Liver (tissue), 9 donors: ENCODE data around the gene ZBTB6. TPM values are rescaled to one million over a fixed set of nuclear protein-coding genes. Genes with fewer than 3 reads are reported as not detected.
"Not testable (repeated sequence)": the region's sequence is repeated elsewhere in the genome, so short reads cannot be mapped to it uniquely, and the experiment has no call there.

Experiments
- DNase-seq: peaks from one replicate; pipeline ENCODE4 v3.0.0-alpha.2; 2017; ENCODE audit warnings: low spot score
- H3K27ac ChIP-seq, 2 donors: one replicate each; pipeline ENCODE4 v1.7.0; 2013; ENCODE audit warnings: inconsistent platforms in 2 of 2, low read length in 2 of 2, control low read depth in 1 of 2, low read depth in 1 of 2, mild to moderate bottlenecking in 1 of 2
- H3K27me3 ChIP-seq, 4 donors: one replicate each; pipeline versions ENCODE4 v1.6.1 to v1.7.0; 2013; ENCODE audit warnings: low read length in 3 of 4, inconsistent platforms in 1 of 4, mild to moderate bottlenecking in 1 of 4, moderate library complexity in 1 of 4; ENCODE audit not compliant: control insufficient read depth in 4 of 4, insufficient read depth in 4 of 4
- H3K36me3 ChIP-seq, 4 donors: one replicate each; pipeline versions ENCODE4 v1.6.1 to v1.7.0; 2013; ENCODE audit warnings: low read length in 3 of 4, mild to moderate bottlenecking in 3 of 4, low read depth in 1 of 4, moderate library complexity in 1 of 4; ENCODE audit not compliant: control insufficient read depth in 4 of 4, insufficient read depth in 3 of 4
- H3K4me1 ChIP-seq, 4 donors: one replicate each; pipeline versions ENCODE4 v1.6.1 to v1.7.0; 2013; ENCODE audit warnings: low read length in 3 of 4, mild to moderate bottlenecking in 3 of 4, moderate library complexity in 1 of 4; ENCODE audit not compliant: control insufficient read depth in 4 of 4, insufficient read depth in 4 of 4
- H3K4me3 ChIP-seq, 3 donors: one replicate each; pipeline versions ENCODE4 v1.6.1 to v1.7.0; 2013; ENCODE audit warnings: low read length in 3 of 3, control low read depth in 1 of 3, low read depth in 1 of 3, mild to moderate bottlenecking in 1 of 3
- H3K9ac ChIP-seq, 2 donors: one replicate each; pipeline ENCODE4 v1.7.0; 2013; ENCODE audit warnings: low read length in 2 of 2, mild to moderate bottlenecking in 2 of 2, moderate library complexity in 2 of 2, control low read depth in 1 of 2, low read depth in 1 of 2
- H3K9me3 ChIP-seq, 4 donors: one replicate each; pipeline versions ENCODE4 v1.6.1 to v1.7.0; 2013; ENCODE audit warnings: low read length in 3 of 4; ENCODE audit not compliant: control insufficient read depth in 4 of 4
- ATF3 ChIP-seq: IDR thresholded peaks from 2 replicates; pipeline ENCODE4 v1.6.1; 2016; ENCODE audit warnings: antibody characterized with exemption
- EGR1 ChIP-seq, 2 donors: IDR thresholded peaks; 2 replicates each; pipeline ENCODE4 v1.6.1; 2016 to 2018; ENCODE audit warnings: antibody characterized with exemption in 2 of 2, low read depth in 2 of 2
- FOXA1 ChIP-seq: IDR thresholded peaks from 2 replicates; pipeline ENCODE4 v1.6.1; 2016; ENCODE audit warnings: antibody characterized with exemption
- FOXA2 ChIP-seq: IDR thresholded peaks from 2 replicates; pipeline ENCODE4 v1.6.1; 2016; ENCODE audit warnings: antibody characterized with exemption
- HNF4A ChIP-seq, 2 donors: conservative IDR thresholded peaks; 2 replicates each; pipeline ENCODE4 v1.6.1; 2016; ENCODE audit warnings: antibody characterized with exemption in 2 of 2, mild to moderate bottlenecking in 2 of 2
- HNF4G ChIP-seq: IDR thresholded peaks from 2 replicates; pipeline ENCODE4 v1.6.1; 2016; ENCODE audit warnings: antibody characterized with exemption
- JUND ChIP-seq, 2 donors: IDR thresholded peaks; 2 replicates each; pipeline ENCODE4 v1.6.1; 2016; ENCODE audit warnings: antibody characterized with exemption in 2 of 2
- NR2F2 ChIP-seq: IDR thresholded peaks from 2 replicates; pipeline ENCODE4 v1.6.1; 2016; ENCODE audit warnings: antibody characterized with exemption
- RAD21 ChIP-seq, 2 donors: IDR thresholded peaks; 2 replicates each; pipeline ENCODE4 v1.6.1; 2016; ENCODE audit warnings: antibody characterized with exemption in 2 of 2, mild to moderate bottlenecking in 2 of 2
- RXRA ChIP-seq, 2 donors: IDR thresholded peaks; 2 replicates each; pipeline ENCODE4 v1.6.1; 2017 to 2018; ENCODE audit warnings: antibody characterized with exemption in 2 of 2, mild to moderate bottlenecking in 1 of 2
- SP1 ChIP-seq: IDR thresholded peaks from 2 replicates; pipeline ENCODE4 v1.6.1; 2018; ENCODE audit warnings: antibody characterized with exemption, mild to moderate bottlenecking
- TAF1 ChIP-seq: conservative IDR thresholded peaks from 2 replicates; pipeline ENCODE4 v1.6.1; 2016; ENCODE audit warnings: antibody characterized with exemption, mild to moderate bottlenecking
- YY1 ChIP-seq: IDR thresholded peaks from 2 replicates; pipeline ENCODE4 v1.6.1; 2016; ENCODE audit warnings: antibody characterized with exemption, mild to moderate bottlenecking
- WGBS: extraction: QIAGEN DNeasy Blood & Tissue Kit; methylation state at CpG from one replicate; pipeline ENCODE4 v1.1.7; 2013; 5-methylcytosine and 5-hydroxymethylcytosine counted together
- polyA plus RNA-seq, 2 donors: library from polyadenylated mRNA; stranded (reverse) in 1 of 2; unstranded in 1 of 2; fragments of 200-250 nt in 1 of 2; fragments of >200 nt in 1 of 2; fragmentation: Nextera tagmentation in 1 of 2; extraction: Ambion mirVana in 1 of 2; gene quantifications; one replicate each; pipeline versions ENCODE4 v1.2.1 to v1.2.3, GENCODE V29; 2013 to 2015
- total RNA-seq, 2 donors: library from RNA; depleted of rRNA; stranded (reverse); fragments of >200 nt; gene quantifications; one replicate each; pipeline ENCODE4 v1.2.3, GENCODE V29; 2014
- TF ChIP-seq, protein P1 (sequence below): IDR thresholded peaks from 2 replicates; pipeline ENCODE4 v1.6.1; 2016; ENCODE audit warnings: antibody characterized with exemption, mild to moderate bottlenecking
- TF ChIP-seq, protein P2 (sequence below): IDR thresholded peaks from 2 replicates; pipeline ENCODE4 v1.6.1; 2016; ENCODE audit warnings: antibody characterized with exemption
- TF ChIP-seq, protein P3 (sequence below): fragments of 150-350 bp; IDR thresholded peaks from 2 replicates; pipeline ENCODE4 v1.5.1; 2017; ENCODE audit warnings: improper control_type of control experiment, low read depth, low read length; ENCODE audit not compliant: missing input control
- donor health status: healthy.
- donor health status: healthy.
- donor health status: healthy.
- donor health status: healthy.
- donor health status: healthy.

Gene ZBTB6
- total and polyA plus RNA-seq, 4 donors = 0.92 to 7.1 (median 3.3) TPM

DNA sequence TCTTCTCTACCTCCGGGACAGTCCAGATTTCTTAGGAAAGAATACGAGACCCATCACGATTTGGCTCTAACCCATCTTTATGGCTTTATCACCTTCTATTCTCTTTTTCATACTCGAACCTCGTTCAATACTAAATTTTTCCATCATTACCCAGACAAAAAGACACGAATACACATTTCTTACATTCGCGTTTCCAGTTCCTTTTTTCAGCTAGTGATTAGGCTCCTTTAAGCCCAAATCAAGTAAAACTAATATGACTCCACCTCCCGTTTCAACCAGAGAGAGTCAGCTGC lies 506 bp downstream of the ZBTB6 start:
- no peaks in the 10 kb centered on the region for H3K27me3 ChIP-seq
- peak overlapping the region; percentile 75 to 79 for H3K27ac ChIP-seq
- peaks cover 0 to 16% (median 12%) of the 10 kb centered on the region in 4 donors for H3K4me1 ChIP-seq
- peak overlapping the region; percentile 89 to 99 (median 99) for H3K4me3 ChIP-seq
- H3K36me3 ChIP-seq = peaks cover 0 to 13% (median 6%) of the 10 kb centered on the region in 4 donors
- H3K9ac ChIP-seq = peak overlapping the region; percentile 75 to 85
- no peak for TF ChIP-seq FOXA2
- no peak for TF ChIP-seq NR2F2
- TF ChIP-seq HNF4A (conservative IDR thresholded peaks at IDR 0.05) = no peak
- no peak for TF ChIP-seq SP1
- TF ChIP-seq, protein P1, sequence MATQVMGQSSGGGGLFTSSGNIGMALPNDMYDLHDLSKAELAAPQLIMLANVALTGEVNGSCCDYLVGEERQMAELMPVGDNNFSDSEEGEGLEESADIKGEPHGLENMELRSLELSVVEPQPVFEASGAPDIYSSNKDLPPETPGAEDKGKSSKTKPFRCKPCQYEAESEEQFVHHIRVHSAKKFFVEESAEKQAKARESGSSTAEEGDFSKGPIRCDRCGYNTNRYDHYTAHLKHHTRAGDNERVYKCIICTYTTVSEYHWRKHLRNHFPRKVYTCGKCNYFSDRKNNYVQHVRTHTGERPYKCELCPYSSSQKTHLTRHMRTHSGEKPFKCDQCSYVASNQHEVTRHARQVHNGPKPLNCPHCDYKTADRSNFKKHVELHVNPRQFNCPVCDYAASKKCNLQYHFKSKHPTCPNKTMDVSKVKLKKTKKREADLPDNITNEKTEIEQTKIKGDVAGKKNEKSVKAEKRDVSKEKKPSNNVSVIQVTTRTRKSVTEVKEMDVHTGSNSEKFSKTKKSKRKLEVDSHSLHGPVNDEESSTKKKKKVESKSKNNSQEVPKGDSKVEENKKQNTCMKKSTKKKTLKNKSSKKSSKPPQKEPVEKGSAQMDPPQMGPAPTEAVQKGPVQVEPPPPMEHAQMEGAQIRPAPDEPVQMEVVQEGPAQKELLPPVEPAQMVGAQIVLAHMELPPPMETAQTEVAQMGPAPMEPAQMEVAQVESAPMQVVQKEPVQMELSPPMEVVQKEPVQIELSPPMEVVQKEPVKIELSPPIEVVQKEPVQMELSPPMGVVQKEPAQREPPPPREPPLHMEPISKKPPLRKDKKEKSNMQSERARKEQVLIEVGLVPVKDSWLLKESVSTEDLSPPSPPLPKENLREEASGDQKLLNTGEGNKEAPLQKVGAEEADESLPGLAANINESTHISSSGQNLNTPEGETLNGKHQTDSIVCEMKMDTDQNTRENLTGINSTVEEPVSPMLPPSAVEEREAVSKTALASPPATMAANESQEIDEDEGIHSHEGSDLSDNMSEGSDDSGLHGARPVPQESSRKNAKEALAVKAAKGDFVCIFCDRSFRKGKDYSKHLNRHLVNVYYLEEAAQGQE = no peak
- DNase-seq = no peak
- WGBS = 4% methylated on average over 9 of the region's 9 CpGs
- H3K9me3 ChIP-seq = no peaks in the 10 kb centered on the region

DNA sequence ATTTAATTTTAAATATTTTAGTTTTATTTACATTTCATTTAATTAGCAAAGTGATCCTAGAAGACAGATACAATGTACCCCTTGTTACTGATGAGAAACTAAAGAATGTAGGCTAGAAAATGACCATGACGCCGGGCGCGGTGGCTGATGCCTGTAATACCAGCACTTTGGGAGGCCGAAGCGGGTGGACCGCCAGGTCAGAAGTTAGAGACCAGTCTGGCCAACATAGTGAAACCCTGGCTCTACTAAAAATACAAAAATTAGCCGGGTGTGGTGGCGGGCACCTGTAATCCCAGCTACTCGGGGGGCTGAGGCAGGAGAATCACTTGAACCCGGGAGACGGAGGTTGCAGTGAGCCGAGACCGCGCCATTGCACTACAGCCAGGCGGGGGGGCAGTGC lies 7.0 kb downstream of the ZBTB6 start:
- WGBS = 92% methylated on average over 16 of the region's 16 CpGs
- not testable (repeated sequence) for H3K9me3 ChIP-seq, H3K27me3 ChIP-seq, H3K9ac ChIP-seq, H3K36me3 ChIP-seq, DNase-seq, H3K4me3 ChIP-seq, H3K27ac ChIP-seq
- H3K4me1 ChIP-seq = peaks cover 4 to 19% (median 13%) of the 10 kb centered on the region in 4 donors

GRCh38 chr9:122904823-122905710 lies 8.1 kb downstream of the ZBTB6 start, which contains the start of gene RC3H2:
Gene RC3H2 (minus strand): TSS chr9:122905359. CDS start chr9:122897509, 7,850 bp downstream.
- Histone ChIP-seq H3K9ac (peak within 1 kb of the TSS; percentile 88 to 90), H3K4me1 (peaks cover 4 to 21% (median 13%) of the 10 kb centered on the region in 4 donors), H3K4me3 (peak within 1 kb of the TSS; percentile 85 to 97 (median 93)), H3K36me3 (peaks cover 0 to 2% (median under 1%) of the 10 kb centered on the region in 4 donors), H3K9me3 (no peaks in the 10 kb centered on the region), H3K27me3 (no peaks in the 10 kb centered on the region), H3K27ac (peak within 1 kb of the TSS; percentile 82 to 86)
- peak; percentile 94 for DNase-seq
- WGBS = under 1% methylated on average over 77 of the region's 77 CpGs
- TF ChIP-seq FOXA1 (peak; percentile 51), FOXA2 (no peak), SP1 (peak; percentile 71), NR2F2 (no peak), TAF1 (no peak), YY1 (peak; percentile 91), JUND (IDR thresholded peaks at IDR 0.05) (peak in 1 of 2 donors; percentile 41), HNF4A (conservative IDR thresholded peaks at IDR 0.05) (peak; percentile 21 to 22), ATF3 (no peak), RXRA (IDR thresholded peaks at IDR 0.05) (peak; percentile 30 to 50), EGR1 (IDR thresholded peaks at IDR 0.05; ENCODE audit: low read depth in 2 of 2) (peak in 1 of 2 donors; percentile 74), HNF4G (no peak), RAD21 (IDR thresholded peaks at IDR 0.05) (peak in 1 of 2 donors; percentile 38)
- TF ChIP-seq, protein P2, sequence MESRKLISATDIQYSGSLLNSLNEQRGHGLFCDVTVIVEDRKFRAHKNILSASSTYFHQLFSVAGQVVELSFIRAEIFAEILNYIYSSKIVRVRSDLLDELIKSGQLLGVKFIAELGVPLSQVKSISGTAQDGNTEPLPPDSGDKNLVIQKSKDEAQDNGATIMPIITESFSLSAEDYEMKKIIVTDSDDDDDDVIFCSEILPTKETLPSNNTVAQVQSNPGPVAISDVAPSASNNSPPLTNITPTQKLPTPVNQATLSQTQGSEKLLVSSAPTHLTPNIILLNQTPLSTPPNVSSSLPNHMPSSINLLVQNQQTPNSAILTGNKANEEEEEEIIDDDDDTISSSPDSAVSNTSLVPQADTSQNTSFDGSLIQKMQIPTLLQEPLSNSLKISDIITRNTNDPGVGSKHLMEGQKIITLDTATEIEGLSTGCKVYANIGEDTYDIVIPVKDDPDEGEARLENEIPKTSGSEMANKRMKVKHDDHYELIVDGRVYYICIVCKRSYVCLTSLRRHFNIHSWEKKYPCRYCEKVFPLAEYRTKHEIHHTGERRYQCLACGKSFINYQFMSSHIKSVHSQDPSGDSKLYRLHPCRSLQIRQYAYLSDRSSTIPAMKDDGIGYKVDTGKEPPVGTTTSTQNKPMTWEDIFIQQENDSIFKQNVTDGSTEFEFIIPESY = peak; percentile 100
- TF ChIP-seq, protein P3, sequence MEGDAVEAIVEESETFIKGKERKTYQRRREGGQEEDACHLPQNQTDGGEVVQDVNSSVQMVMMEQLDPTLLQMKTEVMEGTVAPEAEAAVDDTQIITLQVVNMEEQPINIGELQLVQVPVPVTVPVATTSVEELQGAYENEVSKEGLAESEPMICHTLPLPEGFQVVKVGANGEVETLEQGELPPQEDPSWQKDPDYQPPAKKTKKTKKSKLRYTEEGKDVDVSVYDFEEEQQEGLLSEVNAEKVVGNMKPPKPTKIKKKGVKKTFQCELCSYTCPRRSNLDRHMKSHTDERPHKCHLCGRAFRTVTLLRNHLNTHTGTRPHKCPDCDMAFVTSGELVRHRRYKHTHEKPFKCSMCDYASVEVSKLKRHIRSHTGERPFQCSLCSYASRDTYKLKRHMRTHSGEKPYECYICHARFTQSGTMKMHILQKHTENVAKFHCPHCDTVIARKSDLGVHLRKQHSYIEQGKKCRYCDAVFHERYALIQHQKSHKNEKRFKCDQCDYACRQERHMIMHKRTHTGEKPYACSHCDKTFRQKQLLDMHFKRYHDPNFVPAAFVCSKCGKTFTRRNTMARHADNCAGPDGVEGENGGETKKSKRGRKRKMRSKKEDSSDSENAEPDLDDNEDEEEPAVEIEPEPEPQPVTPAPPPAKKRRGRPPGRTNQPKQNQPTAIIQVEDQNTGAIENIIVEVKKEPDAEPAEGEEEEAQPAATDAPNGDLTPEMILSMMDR = no peak
